HEK293T (cell line): Measurements from ENCODE around the gene PPEF2.

Experiments used
- CTCF ChIA-PET: fragments of 350-600 bp; formaldehyde crosslinking; extraction: SDS; loops from one replicate; lab custom pipeline; 2021; ENCODE audit warnings: antibody characterized with exemption, inconsistent platforms; lab: Yijun Ruan, JAX
- POLR2A ChIA-PET: fragments of 350-600 bp; formaldehyde crosslinking; extraction: SDS; loops from one replicate; lab custom pipeline; 2020; ENCODE audit warnings: antibody characterized with exemption, inconsistent platforms; lab: Yijun Ruan, JAX
- DNase-seq: peaks from one replicate; pipeline ENCODE4 v3.0.0; 2012; ENCODE audit warnings: mixed read lengths; ENCODE audit errors: extremely low spot score
- ARNT ChIP-seq: fragments of 450-650 bp; IDR thresholded peaks from 2 replicates; pipeline ENCODE4 v1.6.1; 2017; ENCODE audit warnings: mild to moderate bottlenecking
- BHLHE40 ChIP-seq: fragments of 450-650 bp; IDR thresholded peaks from 2 replicates; pipeline ENCODE4 v1.6.1; 2016; ENCODE audit warnings: mild to moderate bottlenecking, moderate library complexity, borderline replicate concordance
- CTBP1 ChIP-seq: fragments of 450-650 bp; IDR thresholded peaks from 2 replicates; pipeline ENCODE4 v1.6.1; 2016; ENCODE audit warnings: borderline replicate concordance
- ELF4 ChIP-seq: fragments of 450-650 bp; IDR thresholded peaks from 2 replicates; pipeline ENCODE4 v1.6.1; 2017; ENCODE audit warnings: antibody characterized with exemption
- FOXA1 ChIP-seq: fragments of 450-650 bp; IDR thresholded peaks from 2 replicates; pipeline ENCODE4 v1.6.1; 2016; ENCODE audit warnings: mild to moderate bottlenecking
- FOXK2 ChIP-seq: fragments of 450-650 bp; IDR thresholded peaks from 2 replicates; pipeline ENCODE4 v1.6.1; 2016; ENCODE audit warnings: mild to moderate bottlenecking
- FOXM1 ChIP-seq: fragments of 450-650 bp; IDR thresholded peaks from 2 replicates; pipeline ENCODE4 v1.6.1; 2017; ENCODE audit warnings: mild to moderate bottlenecking, borderline replicate concordance
- HDGF ChIP-seq: fragments of 450-650 bp; IDR thresholded peaks from 2 replicates; pipeline ENCODE4 v1.6.1; 2017; ENCODE audit warnings: antibody characterized with exemption, borderline replicate concordance
- L3MBTL2 ChIP-seq: fragments of 450-650 bp; conservative IDR thresholded peaks from 2 replicates; pipeline ENCODE4 v1.6.1; 2016; ENCODE audit warnings: mild to moderate bottlenecking
- LEF1 ChIP-seq: fragments of 450-650 bp; IDR thresholded peaks from 2 replicates; pipeline ENCODE4 v1.6.1; 2017; ENCODE audit warnings: mild to moderate bottlenecking, borderline replicate concordance
- NFRKB ChIP-seq: fragments of 450-650 bp; IDR thresholded peaks from 2 replicates; pipeline ENCODE4 v1.6.1; 2016; ENCODE audit warnings: mild to moderate bottlenecking, moderate library complexity
- SP1 ChIP-seq: fragments of 450-650 bp; IDR thresholded peaks from 2 replicates; pipeline ENCODE4 v1.6.1; 2017
- SUZ12 ChIP-seq: fragments of 450-650 bp; IDR thresholded peaks from 2 replicates; pipeline ENCODE4 v1.6.1; 2016; ENCODE audit warnings: mild to moderate bottlenecking
- TARDBP ChIP-seq: fragments of 450-650 bp; IDR thresholded peaks from 2 replicates; pipeline ENCODE4 v1.6.1; 2016
- ZNF384 ChIP-seq: fragments of 450-650 bp; IDR thresholded peaks from 2 replicates; pipeline ENCODE4 v1.6.1; 2016
- TF ChIP-seq, protein P1 (sequence below): fragments of 450-650 bp; IDR thresholded peaks from 2 replicates; pipeline ENCODE4 v1.6.1; 2016

The PPEF2 gene

GRCh38 chr4:75869100-75869499 lies 33.2 kb downstream of the PPEF2 start:
- POLR2A ChIA-PET, result no interaction called here
- TF ChIP-seq LEF1, result no peak
- no peak for TF ChIP-seq CTBP1
- TF ChIP-seq, protein P1, sequence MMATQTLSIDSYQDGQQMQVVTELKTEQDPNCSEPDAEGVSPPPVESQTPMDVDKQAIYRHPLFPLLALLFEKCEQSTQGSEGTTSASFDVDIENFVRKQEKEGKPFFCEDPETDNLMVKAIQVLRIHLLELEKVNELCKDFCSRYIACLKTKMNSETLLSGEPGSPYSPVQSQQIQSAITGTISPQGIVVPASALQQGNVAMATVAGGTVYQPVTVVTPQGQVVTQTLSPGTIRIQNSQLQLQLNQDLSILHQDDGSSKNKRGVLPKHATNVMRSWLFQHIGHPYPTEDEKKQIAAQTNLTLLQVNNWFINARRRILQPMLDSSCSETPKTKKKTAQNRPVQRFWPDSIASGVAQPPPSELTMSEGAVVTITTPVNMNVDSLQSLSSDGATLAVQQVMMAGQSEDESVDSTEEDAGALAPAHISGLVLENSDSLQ, result no peak
- no peak for TF ChIP-seq HDGF
- no peak for TF ChIP-seq SP1
- TF ChIP-seq L3MBTL2, result no peak
- no peak for TF ChIP-seq ZNF384
- TF ChIP-seq BHLHE40, result no peak
- no peak for TF ChIP-seq FOXM1
- no peak for TF ChIP-seq ARNT
- TF ChIP-seq NFRKB, result no peak
- no peak for TF ChIP-seq ELF4
- CTCF ChIA-PET, result interaction anchor here (1.5 kb wide), 1 partner anchor 21 kb away, joined by 4 read pairs; no protein-coding TSS in a partner anchor
- DNase-seq, result no peak

- ChIA-PET POLR2A (no interaction called here), CTCF (no interaction called here)
- TF ChIP-seq LEF1 (no peak), FOXK2 (no peak), SP1 (no peak), HDGF (no peak), SUZ12 (no peak), NFRKB (no peak), L3MBTL2 (no peak), ZNF384 (no peak), FOXA1 (no peak), ELF4 (no peak), CTBP1 (no peak), TARDBP (no peak), FOXM1 (no peak)
- TF ChIP-seq, protein P1, result no peak
- DNase-seq, result no peak
Measured at GRCh38 chr4:75867130-75867529, 35.1 kb downstream of the PPEF2 start.

- CTCF ChIA-PET, result no interaction called here
- TF ChIP-seq FOXK2, result no peak
- no peak for TF ChIP-seq BHLHE40
- no peak for TF ChIP-seq SP1
- TF ChIP-seq ZNF384, result no peak
- no peak for TF ChIP-seq L3MBTL2
- no peak for TF ChIP-seq ELF4
- TF ChIP-seq ARNT, result no peak
- no peak for TF ChIP-seq FOXM1
- no peak for TF ChIP-seq SUZ12
- TF ChIP-seq LEF1, result no peak
- no peak for TF ChIP-seq HDGF
- TF ChIP-seq TARDBP, result no peak
- no peak for TF ChIP-seq NFRKB
- TF ChIP-seq CTBP1, result no peak
- TF ChIP-seq, protein P1, result no peak
- TF ChIP-seq FOXA1, result no peak
Measured at GRCh38 chr4:75860606-75861005, 41.6 kb downstream of the PPEF2 start.

GRCh38 chr4:75858721-75859120 lies 43.5 kb downstream of the PPEF2 start:
- DNase-seq, result no peak
- ChIA-PET POLR2A (no interaction called here), CTCF (no interaction called here)

More at GRCh38 chr4:75860606-75861005, 41.6 kb downstream of the PPEF2 start:
- DNase-seq, result no peak
- POLR2A ChIA-PET, result no interaction called here

GRCh38 chr4:75849461-75849860 lies 52.8 kb downstream of the PPEF2 start:
- DNase-seq, result no peak
- ChIA-PET CTCF (no interaction called here), POLR2A (no interaction called here)
- TF ChIP-seq BHLHE40 (no peak), HDGF (no peak), L3MBTL2 (no peak), ARNT (no peak), SP1 (no peak), FOXK2 (no peak), FOXM1 (no peak), CTBP1 (no peak)
- TF ChIP-seq, protein P1, result no peak

More at GRCh38 chr4:75858721-75859120, 43.5 kb downstream of the PPEF2 start:
- TF ChIP-seq L3MBTL2 (no peak), ARNT (no peak), HDGF (no peak), FOXM1 (no peak), ELF4 (no peak), SP1 (no peak), LEF1 (no peak), CTBP1 (no peak), NFRKB (no peak)
- TF ChIP-seq, protein P1, result no peak
